Stomach (tissue), 9 donors: ENCODE results near the gene PSTPIP1. TPM values are rescaled to one million over a fixed set of nuclear protein-coding genes. Genes with fewer than 3 reads are reported as not detected.
A peak's percentile ranks its signal among the peaks of the same experiment; 100 is the strongest.

Experiments
- DNase-seq, 2 donors: peaks; one replicate each; pipeline versions ENCODE4 v3.0.0 to v3.0.0-alpha.2; 2013 to 2019
- H3K27ac ChIP-seq, 5 donors: fragments of 200-600 bp in 4 of 5; sonication (generic) in 4 of 5; one replicate each; pipeline ENCODE4 v1.5.1; 2013 to 2019; ENCODE audit warnings: mild to moderate bottlenecking in 1 of 5, moderate library complexity in 1 of 5
- H3K27me3 ChIP-seq, 3 donors: fragments of 200-600 bp; sonication (generic); one replicate each; pipeline ENCODE4 v1.5.1; 2017 to 2019; ENCODE audit warnings: mixed run types in 1 of 3
- H3K36me3 ChIP-seq, 4 donors: fragments of 200-600 bp; sonication (generic); 1 replicate in 3 of 4; 2 replicates in 1 of 4; pipeline ENCODE4 v1.5.1; 2016 to 2019
- H3K4me1 ChIP-seq, 4 donors: fragments of 200-600 bp; sonication (generic); one replicate each; pipeline ENCODE4 v1.5.1; 2016 to 2019
- H3K4me3 ChIP-seq, 4 donors: fragments of 200-600 bp; sonication (generic) in 3 of 4; one replicate each; pipeline ENCODE4 v1.5.1; 2016 to 2019; ENCODE audit warnings: mild to moderate bottlenecking in 1 of 4
- H3K9me3 ChIP-seq, 4 donors: fragments of 200-600 bp; sonication (generic); one replicate each; pipeline ENCODE4 v1.5.1; 2016 to 2019
- EP300 ChIP-seq: sonication (generic); formaldehyde crosslinking; IDR thresholded peaks from one replicate; pipeline ENCODE4 v1.6.1; 2017; ENCODE audit warnings: antibody characterized with exemption
- POLR2A ChIP-seq, 4 donors: fragments of 450-650 bp; IDR thresholded peaks; one replicate each; pipeline ENCODE4 v1.6.1; 2016; ENCODE audit warnings: antibody characterized with exemption in 4 of 4, control low read depth in 2 of 4, mild to moderate bottlenecking in 1 of 4, moderate library complexity in 1 of 4
- POLR2AphosphoS5 ChIP-seq, 3 donors: sonication (generic); formaldehyde crosslinking; IDR thresholded peaks; one replicate each; pipeline ENCODE4 v1.6.1; 2016; ENCODE audit warnings: antibody characterized with exemption in 3 of 3
- WGBS, 5 donors: extraction: QIAGEN DNeasy Blood & Tissue Kit in 3 of 5; methylation state at CpG; one replicate each; pipeline versions ENCODE4 v1.1.5 to v1.1.7; 2013 to 2018; 5-methylcytosine and 5-hydroxymethylcytosine counted together
- intact Hi-C: fragments of 100-400 bp; cut with DNase I; formaldehyde crosslinking; loops from one replicate; pipeline ENCODE4 v1.15.1; 2023; ENCODE audit warnings: low total_unique reads
- polyA plus RNA-seq, 3 donors: library from polyadenylated mRNA; stranded (reverse); fragments of 200-250 nt; gene quantifications; one replicate each; pipeline ENCODE4 v1.2.3, GENCODE V29; 2013
- total RNA-seq, 5 donors: library from RNA; depleted of rRNA; stranded (reverse); fragments of >200 nt; gene quantifications; one replicate each; pipeline versions ENCODE4 v1.1.0 to v1.2.3, GENCODE V29; 2014 to 2016
- TF ChIP-seq, protein P1 (sequence below), 7 experiments: fragments of 450-650 bp in 4 of 7; fragments of 200-600 bp in 3 of 7; sonication (generic) in 3 of 7; IDR thresholded peaks; one replicate each; pipeline ENCODE4 v1.5.1; 2016 to 2019; ENCODE audit warnings: antibody characterized with exemption in 7 of 7, control low read depth in 2 of 7, mild to moderate bottlenecking in 1 of 7
- donor health status: healthy with polysubstance abuse.
- donor health status: Bipolar disorder and iron deficiency.
- donor health status: healthy.

The PSTPIP1 gene
- total and polyA plus RNA-seq, 8 donors: 0.29 to 75.4 (median 5.4) TPM

DNA sequence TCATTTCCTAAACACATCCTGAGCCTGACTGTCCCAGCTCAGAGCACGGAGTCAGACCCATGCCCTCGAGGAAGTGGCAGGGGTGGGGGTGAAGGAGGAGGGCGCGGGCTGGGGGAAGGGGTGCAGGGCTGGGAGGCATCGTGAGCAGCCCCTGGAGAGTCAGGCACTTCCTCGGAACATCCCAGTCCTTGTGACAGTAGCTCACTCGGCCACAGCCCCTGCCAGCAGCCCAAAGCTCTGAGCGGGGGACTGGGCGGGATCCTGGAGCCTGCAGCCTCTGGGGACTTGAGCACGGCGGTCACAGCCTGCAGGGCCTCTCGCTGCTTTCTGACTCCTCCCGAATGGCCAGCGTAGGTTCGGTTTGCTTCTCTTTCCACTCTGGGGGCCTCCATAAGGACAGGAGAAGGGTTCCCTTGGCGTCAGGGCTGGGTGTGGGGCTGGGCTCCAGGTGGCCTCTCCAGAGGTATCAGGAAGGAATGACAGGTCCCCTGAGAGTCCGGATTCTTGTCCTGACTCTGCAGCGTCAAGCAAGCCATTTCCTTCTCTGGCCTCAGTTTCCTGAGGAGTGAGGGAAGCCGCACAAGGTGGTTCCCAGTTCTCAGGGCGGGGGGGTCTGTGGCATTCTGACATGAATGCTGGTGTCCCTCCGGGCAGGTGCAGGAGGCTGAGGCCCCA, 20.9 kb downstream of the PSTPIP1 start:
- peak overlapping the region in 1 of 5 donors; percentile 66 for H3K27ac ChIP-seq
- intact Hi-C loops: no loop called here

DNA sequence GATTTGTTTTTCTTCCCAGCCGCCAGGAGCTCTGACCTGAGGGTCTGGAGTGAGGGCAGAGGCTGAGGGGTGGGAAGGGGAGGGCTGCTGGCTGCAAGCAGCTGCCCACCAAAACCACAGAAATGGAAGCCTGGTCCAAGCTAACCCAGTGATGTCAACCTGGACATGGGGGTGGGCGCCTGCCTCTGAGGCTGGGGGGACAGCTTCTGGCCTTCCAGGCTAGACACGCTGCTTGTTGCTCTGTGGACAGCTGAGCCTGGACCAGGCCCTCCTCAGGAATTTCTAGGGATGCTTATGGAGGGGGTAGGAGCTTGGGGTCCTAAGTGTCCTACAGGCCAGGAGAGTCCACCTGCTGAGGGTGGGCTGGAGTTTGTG, 21.4 kb downstream of the PSTPIP1 start:
- H3K27me3 ChIP-seq: no peaks in the 10 kb centered on the region
- TF ChIP-seq, protein P1, sequence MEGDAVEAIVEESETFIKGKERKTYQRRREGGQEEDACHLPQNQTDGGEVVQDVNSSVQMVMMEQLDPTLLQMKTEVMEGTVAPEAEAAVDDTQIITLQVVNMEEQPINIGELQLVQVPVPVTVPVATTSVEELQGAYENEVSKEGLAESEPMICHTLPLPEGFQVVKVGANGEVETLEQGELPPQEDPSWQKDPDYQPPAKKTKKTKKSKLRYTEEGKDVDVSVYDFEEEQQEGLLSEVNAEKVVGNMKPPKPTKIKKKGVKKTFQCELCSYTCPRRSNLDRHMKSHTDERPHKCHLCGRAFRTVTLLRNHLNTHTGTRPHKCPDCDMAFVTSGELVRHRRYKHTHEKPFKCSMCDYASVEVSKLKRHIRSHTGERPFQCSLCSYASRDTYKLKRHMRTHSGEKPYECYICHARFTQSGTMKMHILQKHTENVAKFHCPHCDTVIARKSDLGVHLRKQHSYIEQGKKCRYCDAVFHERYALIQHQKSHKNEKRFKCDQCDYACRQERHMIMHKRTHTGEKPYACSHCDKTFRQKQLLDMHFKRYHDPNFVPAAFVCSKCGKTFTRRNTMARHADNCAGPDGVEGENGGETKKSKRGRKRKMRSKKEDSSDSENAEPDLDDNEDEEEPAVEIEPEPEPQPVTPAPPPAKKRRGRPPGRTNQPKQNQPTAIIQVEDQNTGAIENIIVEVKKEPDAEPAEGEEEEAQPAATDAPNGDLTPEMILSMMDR (IDR thresholded peaks at IDR 0.05): no peak
- TF ChIP-seq POLR2AphosphoS5 (IDR thresholded peaks at IDR 0.05) (no peak), EP300 (no peak), POLR2A (IDR thresholded peaks at IDR 0.05) (no peak)
- intact Hi-C loops: no loop called here
- H3K4me3 ChIP-seq: no peak overlapping the region
- no peak overlapping the region for H3K27ac ChIP-seq
- WGBS, 5 donors: 84 to 100% (median 89%) methylated on average over 1 to 3 of the region's 3 CpGs
- DNase-seq: no peak
- no peaks in the 10 kb centered on the region for H3K9me3 ChIP-seq
- H3K36me3 ChIP-seq: no peaks in the 10 kb centered on the region
- H3K4me1 ChIP-seq: peaks cover 0 to 50% (median 4%) of the 10 kb centered on the region in 4 donors

More for the DNA sequence above, 20.9 kb downstream of the PSTPIP1 start:
- H3K4me3 ChIP-seq: no peak overlapping the region
- TF ChIP-seq POLR2AphosphoS5 (IDR thresholded peaks at IDR 0.05): no peak
- TF ChIP-seq, protein P1 (IDR thresholded peaks at IDR 0.05): no peak
- no peak for TF ChIP-seq POLR2A (IDR thresholded peaks at IDR 0.05)
- TF ChIP-seq EP300: no peak
- WGBS, 5 donors: 50 to 67% (median 54%) methylated on average over 8 to 21 of the region's 21 CpGs
- H3K9me3 ChIP-seq: no peaks in the 10 kb centered on the region
- H3K27me3 ChIP-seq: no peaks in the 10 kb centered on the region
- peak in 1 of 2 donors; percentile 36 for DNase-seq
- peaks cover 0 to 50% (median 4%) of the 10 kb centered on the region in 4 donors for H3K4me1 ChIP-seq
- no peaks in the 10 kb centered on the region for H3K36me3 ChIP-seq

DNA sequence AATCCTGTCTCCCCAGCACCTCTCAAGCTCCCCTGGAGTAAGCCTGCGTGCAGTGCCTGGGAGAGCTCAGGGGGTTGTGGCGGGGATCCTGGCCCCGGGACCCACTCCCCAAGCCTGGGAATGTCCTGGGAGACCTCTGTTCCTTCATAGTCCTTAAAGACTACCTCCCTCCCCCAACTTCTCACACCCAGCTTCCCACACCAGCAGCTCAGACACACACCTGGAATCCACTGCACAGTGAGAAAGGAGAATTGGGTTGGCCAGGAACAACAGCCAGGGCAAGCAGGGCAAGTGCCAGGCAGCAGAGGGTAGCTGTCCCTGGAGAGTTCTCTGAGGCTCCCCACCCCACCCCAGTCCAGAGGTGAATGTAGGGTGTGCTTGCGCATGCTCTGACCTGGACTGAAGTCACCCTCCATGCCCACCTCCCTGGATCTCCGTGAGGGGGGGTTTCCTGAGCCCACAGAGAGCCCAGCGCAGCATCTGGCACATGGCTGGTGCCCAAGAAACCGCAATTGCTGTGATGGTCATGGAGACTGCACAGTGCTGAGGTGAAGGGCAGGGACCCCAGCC, 22.2 kb downstream of the PSTPIP1 start:
- 85 to 100% (median 90%) methylated on average over 2 to 7 of the region's 7 CpGs for WGBS, 5 donors
- intact Hi-C loops: no loop called here
- no peaks in the 10 kb centered on the region for H3K9me3 ChIP-seq

More for the DNA sequence above, 22.2 kb downstream of the PSTPIP1 start:
- DNase-seq: no peak
- no peaks in the 10 kb centered on the region for H3K27me3 ChIP-seq
- H3K4me3 ChIP-seq: no peak overlapping the region
- TF ChIP-seq EP300 (no peak), POLR2AphosphoS5 (IDR thresholded peaks at IDR 0.05) (no peak), POLR2A (IDR thresholded peaks at IDR 0.05) (no peak)
- TF ChIP-seq, protein P1 (IDR thresholded peaks at IDR 0.05): no peak
- H3K4me1 ChIP-seq: peaks cover 0 to 57% (median 4%) of the 10 kb centered on the region in 4 donors
- H3K36me3 ChIP-seq: no peaks in the 10 kb centered on the region
- no peak overlapping the region for H3K27ac ChIP-seq
